Endothelial cell of umbilical vein (primary cell): ENCODE results near the gene KCNQ5. TPM values are rescaled to one million over a fixed set of nuclear protein-coding genes. Genes with fewer than 3 reads are reported as not detected.

Experiments used
- BruUV-seq: library from RNA; stranded (reverse); fragments of 400-500 nt; replicated peaks from 2 replicates; lab custom pipeline; 2021; lab: Mats Ljungman, UMichigan
- CTCF ChIA-PET: fragments of 300-600, 350-600 bp; sonication (Branson Sonifier 250); formaldehyde crosslinking; loops from one replicate; lab custom pipeline; 2021; ENCODE audit warnings: antibody characterized with exemption, inconsistent platforms; lab: Charles Lee
- POLR2A ChIA-PET: fragments of 300-600, 350-600 bp; sonication (Branson Sonifier 250); formaldehyde crosslinking; loops from one replicate; lab custom pipeline; 2021; ENCODE audit warnings: antibody characterized with exemption, inconsistent platforms; lab: Charles Lee
- DNase-seq: peaks from one replicate; pipeline ENCODE4 v3.0.0-alpha.2; 2011; ENCODE audit warnings: low read depth, low spot score
- FAIRE-seq: peaks from 2 replicates; lab custom pipeline; 2011; peaks lifted over from hg19 to GRCh38; lab: Jason Lieb, UNC
- H2AFZ ChIP-seq: 2 replicates; pipeline ENCODE4 v1.6.0; 2012; ENCODE audit warnings: low read depth, low read length, control low read depth, inconsistent platforms
- H3K27ac ChIP-seq: 2 replicates; pipeline ENCODE4 v1.5.1; 2011; ENCODE audit warnings: low read depth, mild to moderate bottlenecking, control low read depth, low read length, moderate library complexity; ENCODE audit not compliant: insufficient read depth
- H3K27me3 ChIP-seq, 2 experiments: 2 replicates each; pipeline versions ENCODE4 v1.6.0 to v1.6.1; 2011; ENCODE audit warnings: low read length in 2 of 2, mixed read lengths in 1 of 2; ENCODE audit not compliant: control insufficient read depth in 2 of 2, insufficient read depth in 2 of 2
- H3K36me3 ChIP-seq, 2 experiments: 2 replicates in 1 of 2; 3 replicates in 1 of 2; pipeline ENCODE4 v1.5.1; 2011; ENCODE audit warnings: low read length in 2 of 2, mild to moderate bottlenecking in 1 of 2, moderate library complexity in 1 of 2; ENCODE audit not compliant: control insufficient read depth in 2 of 2, insufficient read depth in 2 of 2; ENCODE audit errors: extremely low read depth in 1 of 2
- H3K4me1 ChIP-seq: 3 replicates; pipeline ENCODE4 v1.5.1; 2011; ENCODE audit warnings: mild to moderate bottlenecking, low read length; ENCODE audit not compliant: control insufficient read depth, insufficient read depth; ENCODE audit errors: extremely low read depth
- H3K4me2 ChIP-seq: 2 replicates; pipeline ENCODE4 v1.6.1; 2011; ENCODE audit warnings: low read length, control low read depth, mixed read lengths; ENCODE audit not compliant: insufficient read depth
- H3K4me3 ChIP-seq, 3 experiments: fragments of 200-600 bp in 1 of 3; sonication (generic), shearing (Covaris generic) in 1 of 3; replicated peaks in 1 of 3; 2 replicates each; pipeline ENCODE4 v1.5.1; 2011 to 2016; ENCODE audit warnings: control low read depth in 3 of 3, low read length in 3 of 3, mild to moderate bottlenecking in 2 of 3, inconsistent platforms in 1 of 3, low read depth in 1 of 3, moderate library complexity in 1 of 3; ENCODE audit not compliant: insufficient read depth in 1 of 3
- H3K79me2 ChIP-seq: 2 replicates; pipeline ENCODE4 v1.6.0; 2012; ENCODE audit warnings: low read length, inconsistent platforms; ENCODE audit not compliant: control insufficient read depth, insufficient read depth
- H3K9ac ChIP-seq: replicated peaks from 2 replicates; pipeline ENCODE3; 2011; ENCODE audit warnings: low read length, control low read depth; ENCODE audit not compliant: insufficient read depth; ENCODE audit errors: extremely low read depth
- H3K9me1 ChIP-seq: replicated peaks from 3 replicates; pipeline ENCODE4 v1.6.0; 2011; ENCODE audit warnings: mild to moderate bottlenecking, low read length; ENCODE audit not compliant: control insufficient read depth, insufficient read depth; ENCODE audit errors: extremely low read depth
- H3K9me3 ChIP-seq: replicated peaks from 2 replicates; pipeline ENCODE4 v1.5.1; 2012; ENCODE audit warnings: low read length, inconsistent platforms; ENCODE audit not compliant: control insufficient read depth, insufficient read depth
- H4K20me1 ChIP-seq: replicated peaks from 2 replicates; pipeline ENCODE3; 2011; ENCODE audit warnings: mild to moderate bottlenecking, low read length; ENCODE audit not compliant: control insufficient read depth, insufficient read depth; ENCODE audit errors: extremely low read depth
- CTCF ChIP-seq, 2 donors: IDR thresholded peaks; 1 replicate in 1 of 2; 2 replicates in 1 of 2; pipeline ENCODE4 v1.5.1; 2011; ENCODE audit warnings: low read length in 2 of 2, mild to moderate bottlenecking in 2 of 2, moderate library complexity in 2 of 2, control low read depth in 1 of 2, inconsistent platforms in 1 of 2, low read depth in 1 of 2; ENCODE audit not compliant: insufficient read depth in 1 of 2; ENCODE audit errors: extremely low read depth in 1 of 2
- EZH2 ChIP-seq: IDR thresholded peaks from 2 replicates; pipeline ENCODE4 v1.6.1; 2012; ENCODE audit warnings: borderline replicate concordance, low read depth, mild to moderate bottlenecking, moderate library complexity, low read length, inconsistent platforms; ENCODE audit not compliant: severe bottlenecking
- FOS ChIP-seq: IDR thresholded peaks from 2 replicates; pipeline ENCODE4 v1.6.1; 2011; ENCODE audit warnings: mild to moderate bottlenecking, low read length, moderate library complexity, borderline replicate concordance; ENCODE audit not compliant: insufficient read depth
- GATA2 ChIP-seq: IDR thresholded peaks from 2 replicates; pipeline ENCODE4 v1.7.0; 2011; ENCODE audit warnings: low read depth, mild to moderate bottlenecking, moderate library complexity, mixed read lengths, low read length; ENCODE audit not compliant: insufficient read length, insufficient read depth
- JUN ChIP-seq: IDR thresholded peaks from 2 replicates; pipeline ENCODE4 v1.6.1; 2011; ENCODE audit warnings: borderline replicate concordance, low read depth; ENCODE audit not compliant: insufficient read length, insufficient read depth
- MAX ChIP-seq: IDR thresholded peaks from 2 replicates; pipeline ENCODE4 v1.6.1; 2011; ENCODE audit not compliant: insufficient read depth, insufficient read length
- MYC ChIP-seq: IDR thresholded peaks from one replicate; pipeline ENCODE4 v1.6.1; 2011; ENCODE audit warnings: mild to moderate bottlenecking, low read depth, low read length
- POLR2A ChIP-seq: IDR thresholded peaks from 2 replicates; pipeline ENCODE4 v1.6.1; 2012; ENCODE audit warnings: low read depth, mild to moderate bottlenecking, control low read depth, low read length
- POLR2AphosphoS5 ChIP-seq: IDR thresholded peaks from 2 replicates; pipeline ENCODE4 v1.6.1; 2012; ENCODE audit warnings: low read depth, mild to moderate bottlenecking, control low read depth, low read length, moderate library complexity; ENCODE audit not compliant: insufficient read depth
- dilution Hi-C: fragments of 300-500 bp; cut with MboI; formaldehyde crosslinking; loops from one replicate; pipeline ENCODE4 v1.15.0; 2019; ENCODE audit warnings: low sequenced_read_pairs; ENCODE audit not compliant: extremely low pct_ligation_motif_present
- intact Hi-C: fragments of 100-400 bp; cut with micrococcal nuclease; formaldehyde crosslinking; loops from one replicate; pipeline ENCODE4 v1.10.0; 2022
- polyA plus RNA-seq, 4 experiments: library from polyadenylated mRNA; depleted of rRNA in 3 of 4; stranded (reverse) in 3 of 4; unstranded in 1 of 4; fragments of >200 nt; gene quantifications; 2 replicates each; pipeline versions ENCODE4 v1.2.1 to v1.2.3, GENCODE V29; 2011 to 2012; ENCODE audit warnings: missing spikeins in 1 of 4
- total RNA-seq: library from RNA; stranded (reverse); gene quantifications from 2 replicates; pipeline ENCODE4 v1.2.3, GENCODE V29; 2021

The KCNQ5 gene
- total and polyA plus RNA-seq, 2 donors (not counting 3 experiments of a cell fraction or from before 2014, with no cell fraction given) = 0.22 TPM; not detected in 1

DNA sequence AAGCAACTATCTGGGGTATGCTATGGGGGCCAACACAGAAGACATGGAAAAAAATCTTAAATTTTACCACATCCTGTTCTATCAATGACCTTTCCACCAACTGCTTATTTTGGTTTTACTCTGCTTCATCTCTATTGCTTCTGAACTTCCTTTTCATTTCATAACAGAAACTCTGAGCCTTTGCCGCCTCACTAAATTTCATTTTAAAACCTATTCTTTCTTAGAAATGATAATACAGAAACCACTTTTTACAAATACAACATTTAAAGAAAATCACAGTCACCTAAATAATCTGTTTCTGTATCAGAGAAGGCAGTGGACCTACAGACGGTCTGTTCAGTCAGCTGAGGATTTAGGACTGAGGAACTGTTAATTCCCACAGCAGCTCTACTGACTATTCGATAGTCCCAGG, 117.5 kb downstream of the KCNQ5 start:
- Histone ChIP-seq H3K9me1 (no peaks in the 10 kb centered on the region), H3K79me2 (no peaks in the 10 kb centered on the region), H3K4me1 (no peaks in the 10 kb centered on the region), H3K36me3 (no peaks in the 10 kb centered on the region), H2AFZ (no peak overlapping the region), H3K4me3 (no peak overlapping the region), H3K27ac (no peak overlapping the region), H3K9ac (no peak overlapping the region), H3K27me3 (no peaks in the 10 kb centered on the region), H3K4me2 (no peak overlapping the region), H4K20me1 (no peaks in the 10 kb centered on the region), H3K9me3 (no peaks in the 10 kb centered on the region)
- intact Hi-C loops (no loop called here), dilution Hi-C loops (no loop called here)
- BruUV-seq = no TSS peak
- FAIRE-seq = no peak
- ChIA-PET CTCF (no interaction called here), POLR2A (no interaction called here)
- no peak for DNase-seq
- no peak for TF ChIP-seq MAX
- no peak for TF ChIP-seq EZH2
- TF ChIP-seq POLR2AphosphoS5 = no peak
- TF ChIP-seq FOS = no peak
- TF ChIP-seq POLR2A = no peak
- TF ChIP-seq GATA2 = no peak
- no peak for TF ChIP-seq JUN
- no peak for TF ChIP-seq CTCF (IDR thresholded peaks at IDR 0.05; ENCODE audit: extremely low read depth in 1 of 2, insufficient read depth in 1 of 2, low read depth in 1 of 2, low read length in 2 of 2)
- TF ChIP-seq MYC = no peak
